Caki2 (cell line): Measurements from ENCODE around the gene ENDOG. TPM values are rescaled to one million over a fixed set of nuclear protein-coding genes. Genes with fewer than 3 reads are reported as not detected.
"Not testable (repeated sequence)": the region's sequence is repeated elsewhere in the genome, so short reads cannot be mapped to it uniquely, and the experiment has no call there.

Experiments
- DNase-seq: peaks from one replicate; pipeline ENCODE4 v3.0.0-alpha.2; 2015; ENCODE audit warnings: low read depth
- in situ Hi-C: cut with HindIII; loops from 2 replicates; pipeline ENCODE4 v1.10.0; 2016; ENCODE audit warnings: low sequenced_read_pairs, low pct_unique_long_range_greater_than_20kb, mixed read lengths
- total RNA-seq: library from RNA; depleted of rRNA; stranded (reverse); fragments of >200 nt; shearing (Covaris generic); gene quantifications from 2 replicates; pipeline ENCODE4 v1.2.3, GENCODE V29; 2014; ENCODE audit warnings: low replicate concordance

Gene ENDOG
- total RNA-seq, 1 experiment from 2014 or later: 28.4 TPM

DNA sequence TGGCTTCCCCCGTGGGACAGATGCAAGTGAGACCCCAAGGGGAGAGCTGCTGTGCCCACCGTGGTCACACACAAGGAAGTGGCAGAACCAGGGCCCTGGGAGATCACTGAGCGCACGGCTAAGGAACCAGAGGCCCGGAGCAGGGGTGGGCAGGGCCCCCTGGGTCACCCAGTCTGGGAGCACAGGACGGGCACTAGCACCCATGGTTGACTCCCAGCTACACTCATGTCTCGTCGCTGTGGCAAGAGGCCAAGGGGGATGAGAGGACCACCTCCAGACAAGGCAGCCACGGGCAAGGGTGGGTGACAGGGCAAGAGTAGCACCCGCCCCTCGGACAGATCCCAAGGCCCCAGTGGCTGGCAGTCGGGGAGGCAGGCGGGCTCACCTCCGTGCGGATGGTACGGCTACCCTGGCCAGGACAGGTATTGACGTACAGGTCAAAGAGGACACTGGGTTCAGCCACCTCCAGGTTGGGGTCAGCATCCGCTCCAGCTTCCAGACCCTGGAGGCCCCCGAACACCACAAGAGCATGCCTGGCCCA, 5.1 kb downstream of the ENDOG start:
- in situ Hi-C loops: no loop called here
- no peak for DNase-seq

DNA sequence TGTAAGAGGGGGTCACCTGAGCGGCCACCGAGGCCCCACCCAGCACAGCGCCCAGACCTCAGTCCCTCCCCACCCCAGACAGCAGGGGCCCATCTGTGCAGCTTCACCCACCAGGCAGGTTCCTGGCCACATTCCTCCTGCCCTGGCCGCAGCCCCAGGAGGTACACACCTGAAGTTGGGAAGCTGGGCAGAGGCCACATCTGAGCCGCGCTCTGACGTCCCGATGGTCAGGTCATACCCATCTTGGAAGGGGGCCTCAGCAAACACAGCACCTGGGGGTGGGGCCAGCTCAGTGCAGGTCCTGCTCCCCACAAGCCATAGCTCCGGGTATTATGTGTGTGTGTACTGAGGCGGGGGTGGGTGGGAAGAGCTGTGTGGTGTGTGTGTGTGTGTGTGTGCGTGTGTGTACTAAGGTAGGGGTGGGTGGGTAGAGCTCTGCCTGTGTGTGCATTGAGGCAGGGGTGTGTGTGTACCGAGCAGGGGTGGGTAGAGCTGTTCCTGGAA, 5.7 kb downstream of the ENDOG start:
- DNase-seq: no peak
- in situ Hi-C loops: no loop called here

DNA sequence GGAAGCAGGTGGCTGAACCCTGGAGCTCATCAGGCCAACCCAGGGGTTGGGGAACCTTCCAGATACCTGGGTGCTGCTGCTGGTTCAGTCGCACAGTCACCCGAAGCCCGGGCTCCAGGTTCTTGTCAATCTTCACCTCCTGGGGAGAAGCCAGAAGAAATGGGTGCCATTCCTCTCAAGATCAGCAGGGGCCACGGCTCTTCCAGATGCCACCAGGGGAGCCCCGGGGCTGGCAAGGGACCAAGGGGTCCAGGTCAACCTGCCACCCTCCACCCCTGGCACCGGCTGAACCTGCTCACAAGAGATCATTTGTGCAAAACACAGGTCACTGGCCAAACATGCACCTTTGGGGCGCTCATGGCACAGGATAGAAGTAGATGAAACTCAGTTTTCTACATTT, 6.6 kb downstream of the ENDOG start:
- in situ Hi-C loops: no loop called here
- DNase-seq: no peak

DNA sequence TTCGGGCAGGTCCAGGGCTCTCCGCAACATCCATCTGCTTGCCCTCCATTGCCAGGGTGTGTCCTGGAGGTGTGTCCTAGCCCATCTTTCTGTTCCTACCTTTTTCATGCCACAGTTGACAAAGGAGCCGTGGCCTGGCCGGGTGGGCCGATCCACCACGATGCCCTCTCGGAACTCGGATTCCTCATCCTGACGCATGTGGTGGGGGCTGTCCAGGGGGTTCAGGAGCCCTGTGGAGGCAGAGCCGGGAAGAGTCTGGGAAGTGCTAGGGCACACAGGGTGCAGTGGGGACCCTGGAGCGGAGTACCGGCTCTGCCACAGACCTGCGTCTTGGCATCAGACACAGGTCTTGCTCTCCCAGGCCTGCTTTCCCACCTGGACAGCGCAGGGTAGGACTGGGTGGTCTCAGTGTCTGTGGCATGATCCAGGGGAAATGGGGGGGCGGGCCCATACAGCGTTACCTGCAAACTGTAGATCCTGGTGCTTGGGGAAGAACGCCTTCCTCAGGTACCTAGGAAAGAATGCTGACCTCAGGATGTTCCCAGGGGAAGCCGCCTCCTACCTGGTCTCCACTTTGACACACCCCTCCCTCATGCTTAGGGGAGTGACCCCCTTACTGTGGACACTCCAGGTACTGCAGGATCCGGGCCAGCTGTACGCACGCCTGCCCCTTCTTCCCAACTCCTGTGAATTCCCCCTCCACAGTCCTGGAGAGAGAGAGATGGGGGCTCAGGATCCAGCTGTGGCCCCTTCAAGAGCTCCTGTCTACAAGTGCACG, 7.8 kb downstream of the ENDOG start:
- in situ Hi-C loops: no loop called here
- DNase-seq: no peak

DNA sequence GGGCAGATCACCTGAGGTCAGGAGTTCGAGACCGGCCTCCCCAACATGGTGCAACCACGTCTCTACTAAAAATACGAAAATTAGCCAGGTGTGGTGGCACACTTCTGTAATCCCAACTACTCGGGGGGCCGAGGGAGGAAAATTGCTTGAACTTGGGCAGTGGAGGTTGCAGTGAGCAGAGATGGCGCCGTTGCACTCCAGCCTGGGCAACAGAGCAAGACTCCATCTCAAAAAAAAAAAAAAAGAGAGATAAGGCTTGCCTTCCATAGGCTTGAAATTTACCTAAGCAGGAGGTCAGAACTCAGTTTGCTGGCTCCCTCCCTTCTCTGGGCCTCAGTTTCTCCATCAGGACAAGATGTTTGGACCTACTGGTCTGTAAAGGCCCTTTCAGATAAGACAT, 10.0 kb downstream of the ENDOG start:
- DNase-seq: no peak
- in situ Hi-C loops: no loop called here

DNA sequence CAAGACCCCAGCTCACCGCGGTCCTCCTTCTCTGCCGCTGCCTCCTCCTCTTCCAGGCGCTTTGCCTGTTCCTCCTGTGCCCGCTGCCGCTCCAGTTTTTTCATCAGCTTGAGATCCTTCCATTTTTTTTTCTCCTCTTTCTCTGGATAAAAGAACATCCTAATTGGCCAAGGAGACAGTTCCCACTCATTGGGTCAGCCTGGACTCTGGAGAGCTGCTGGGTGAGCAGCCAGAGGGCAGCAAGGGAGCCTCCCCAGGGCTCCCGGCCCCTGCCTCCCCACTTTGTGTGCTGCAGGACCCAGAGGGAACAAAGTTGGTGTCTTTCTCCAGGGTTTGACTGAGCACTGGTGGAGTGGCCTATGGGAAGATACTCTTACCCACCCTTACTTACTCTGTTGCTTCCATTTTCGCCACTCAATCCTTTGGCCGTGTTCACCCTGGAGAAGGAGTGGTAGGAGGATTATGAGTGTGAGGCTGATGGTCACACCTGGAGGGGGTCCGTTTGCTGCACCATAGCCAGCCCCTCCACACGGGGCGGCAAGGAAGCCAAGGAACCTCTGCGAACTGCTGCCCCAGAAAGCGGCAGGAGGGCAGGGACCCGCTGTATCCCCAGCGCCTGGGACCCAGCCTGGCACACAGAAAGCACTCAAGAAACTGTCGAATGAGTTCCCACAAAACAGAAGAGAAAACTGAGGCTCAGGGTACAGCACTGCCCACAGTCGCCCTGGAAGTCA, 10.6 kb downstream of the ENDOG start:
- in situ Hi-C loops: no loop called here
- DNase-seq: no peak

DNA sequence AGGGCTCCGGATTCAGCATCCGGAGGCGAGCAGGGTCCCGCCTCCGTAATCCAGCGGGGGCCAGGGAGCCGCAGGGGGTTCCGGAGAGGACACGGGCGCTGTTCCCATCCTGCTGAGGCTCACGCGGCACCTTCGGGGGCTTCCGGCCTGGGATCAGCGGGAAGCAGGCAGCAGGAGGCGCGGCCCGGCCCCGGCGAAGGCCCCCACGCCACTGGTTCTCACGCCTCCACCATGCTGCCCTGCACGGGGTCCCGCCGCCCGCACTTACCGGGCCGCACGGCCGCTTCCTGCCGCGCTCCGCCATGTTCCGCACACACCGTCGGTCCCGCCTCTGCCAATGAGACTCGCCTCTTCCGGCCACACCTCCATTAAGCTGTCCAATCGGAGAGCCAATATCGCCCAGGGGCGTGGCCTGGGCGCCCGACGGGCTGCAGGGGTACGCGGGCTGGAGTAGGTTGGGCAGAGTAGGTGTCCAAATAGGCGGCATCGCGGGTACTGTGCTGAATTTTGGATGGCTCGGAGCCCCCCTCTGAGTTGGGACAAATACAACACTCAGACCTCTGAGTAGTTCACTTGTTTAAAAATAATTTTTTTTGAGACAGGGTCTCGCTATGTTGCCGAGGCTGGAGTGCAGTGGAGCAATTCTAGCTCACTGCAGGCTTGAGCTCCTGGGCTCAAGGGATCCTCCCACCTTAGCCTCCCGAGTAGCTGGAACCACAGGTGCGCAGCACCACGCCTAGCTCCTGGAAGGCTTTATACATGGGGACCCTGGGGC, 11.4 kb downstream of the ENDOG start, which contains the start of gene SPOUT1:
TSS of gene SPOUT1 (minus strand) at position 318 of the 775 bp plus-strand sequence. CDS start at position 304, 14 bp downstream.
- in situ Hi-C loops: no loop called here
- DNase-seq: peak; percentile 87

DNA sequence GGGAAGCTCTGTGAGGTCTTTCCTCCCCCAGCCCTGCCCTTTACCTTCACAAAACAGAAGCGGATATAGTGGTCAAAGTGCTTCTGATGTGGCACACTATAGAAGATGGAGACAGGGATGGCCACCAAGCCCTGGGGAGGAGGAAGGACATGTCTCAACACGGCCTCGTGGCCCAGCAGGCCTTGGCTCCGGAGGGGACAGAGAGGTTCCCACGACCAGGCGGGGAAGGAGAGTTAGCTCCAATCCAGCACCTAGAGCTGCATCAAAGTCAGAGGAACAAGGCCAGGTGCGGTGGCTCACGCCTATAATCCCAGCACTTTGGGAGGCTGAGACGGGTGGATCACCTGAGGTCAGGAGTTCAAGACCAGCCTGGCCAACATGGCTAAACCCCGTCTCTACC, 15.4 kb downstream of the ENDOG start:
- in situ Hi-C loops: no loop called here
- no peak for DNase-seq

DNA sequence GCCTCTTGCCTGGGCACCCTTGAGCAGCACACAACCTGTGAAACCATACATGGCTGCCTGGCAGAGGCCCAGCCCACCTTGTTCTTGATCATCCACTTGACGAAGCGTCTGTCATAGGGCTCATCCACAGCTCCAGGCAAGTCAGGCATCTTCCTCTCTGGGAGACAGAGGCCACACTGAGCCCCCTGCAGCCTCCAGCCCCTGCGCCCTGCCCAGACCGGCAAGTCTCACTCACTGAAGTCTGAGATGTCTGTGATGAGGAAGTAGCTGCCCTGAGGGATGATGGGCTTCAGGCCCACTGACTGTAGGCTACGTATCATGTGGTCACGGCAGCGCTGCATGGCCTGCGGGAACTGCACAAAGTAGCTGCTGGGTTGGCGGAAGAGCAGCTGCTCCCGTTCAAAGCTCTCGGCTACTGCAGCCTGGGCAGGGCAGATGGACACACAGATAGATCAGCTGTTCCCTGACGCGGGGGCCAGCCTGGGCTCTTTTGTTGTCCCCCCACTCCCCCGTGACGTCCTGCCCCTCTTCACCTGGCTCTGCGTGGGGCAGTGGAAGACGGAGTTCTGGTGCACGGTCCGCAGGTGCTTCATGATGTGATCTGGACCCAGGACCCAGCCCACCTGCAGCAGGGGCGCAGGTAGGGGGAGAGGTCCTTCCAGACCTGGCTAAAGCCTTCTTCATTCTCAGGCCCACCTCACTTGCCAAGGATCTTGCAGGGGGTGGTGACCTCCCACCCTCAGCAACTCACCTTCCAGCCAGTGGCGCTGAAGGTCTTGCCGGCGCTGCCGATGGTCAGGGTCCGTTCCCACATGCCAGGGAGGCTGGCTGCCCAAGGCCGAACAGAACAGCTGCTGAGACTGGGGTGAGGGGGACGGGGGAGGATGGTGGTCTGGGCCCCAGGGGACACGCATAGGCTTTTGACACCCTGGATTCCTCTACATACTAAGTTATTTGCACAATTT, 17.2 kb downstream of the ENDOG start:
- in situ Hi-C loops: no loop called here

DNA sequence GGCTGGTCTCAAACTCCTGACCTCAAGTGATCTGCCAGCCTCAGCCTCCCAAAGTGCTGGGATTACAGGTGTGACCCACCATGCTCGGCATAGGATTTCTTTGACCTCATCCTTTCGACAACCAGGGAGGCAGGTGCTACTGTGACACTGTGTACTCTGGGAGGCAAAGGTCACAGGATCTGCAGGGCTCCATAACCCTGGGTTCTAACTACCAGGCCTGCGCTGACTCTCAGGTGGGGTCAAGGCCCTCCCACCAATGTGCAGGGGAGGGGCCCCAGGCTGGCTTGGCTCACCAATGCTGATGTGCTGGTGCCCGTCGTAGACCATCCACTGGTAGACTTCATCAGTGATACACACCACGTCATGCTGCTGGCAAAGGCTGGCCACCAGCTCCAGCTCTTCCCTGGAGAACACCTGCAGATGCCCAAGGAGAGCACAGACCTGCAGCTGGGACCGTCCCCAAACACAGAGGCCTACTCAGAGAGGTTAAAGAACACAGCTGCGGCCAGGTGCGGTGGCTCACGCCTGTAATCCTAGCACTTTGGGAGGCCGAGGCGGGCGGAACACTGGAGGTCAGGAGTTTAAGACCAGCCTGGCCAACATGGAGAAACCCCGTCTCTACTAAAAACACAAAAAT, 18.3 kb downstream of the ENDOG start:
- no peak for DNase-seq
- in situ Hi-C loops: no loop called here

More for the DNA sequence above, 17.2 kb downstream of the ENDOG start:
- DNase-seq: no peak

DNA sequence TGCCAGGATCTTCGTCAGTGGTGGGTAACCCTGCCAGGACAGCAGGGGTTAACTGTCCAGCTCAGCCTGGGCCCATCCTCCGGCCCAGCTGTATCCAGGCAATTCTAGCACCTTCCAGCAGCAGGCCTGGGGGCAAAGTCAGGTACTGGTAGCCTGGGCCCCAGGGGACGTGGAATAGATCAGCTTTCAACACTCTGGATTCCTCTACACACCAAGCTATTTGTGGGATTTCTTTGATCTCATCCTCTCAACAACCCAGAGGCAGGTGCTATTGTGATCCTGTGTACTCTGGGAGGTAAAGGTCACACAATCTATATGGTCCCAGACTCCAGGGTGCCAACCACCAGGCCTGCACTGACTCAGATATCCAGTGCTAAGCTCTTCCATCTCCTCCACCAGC, 20.0 kb downstream of the ENDOG start:
- in situ Hi-C loops: no loop called here
- DNase-seq: no peak

DNA sequence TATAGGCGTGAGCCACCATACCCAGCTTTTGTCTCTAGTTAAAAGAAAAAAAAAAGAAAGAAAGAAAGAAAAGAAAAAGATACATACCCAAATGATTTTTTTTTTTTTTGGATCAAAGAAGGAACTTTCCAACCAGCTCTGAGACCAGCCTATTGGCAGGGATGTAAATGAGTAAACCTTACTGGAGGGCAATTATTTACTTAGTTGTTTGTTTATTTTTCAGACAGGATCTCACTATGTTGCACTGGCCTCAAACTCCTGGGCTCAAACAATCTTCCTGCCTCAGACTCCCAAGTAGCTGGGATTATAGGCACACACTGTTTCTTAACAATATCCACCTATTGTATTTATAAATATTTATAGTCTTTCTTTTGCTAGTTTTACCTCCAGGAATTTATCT, 22.2 kb downstream of the ENDOG start:
- in situ Hi-C loops: no loop called here
- no peak for DNase-seq

DNA sequence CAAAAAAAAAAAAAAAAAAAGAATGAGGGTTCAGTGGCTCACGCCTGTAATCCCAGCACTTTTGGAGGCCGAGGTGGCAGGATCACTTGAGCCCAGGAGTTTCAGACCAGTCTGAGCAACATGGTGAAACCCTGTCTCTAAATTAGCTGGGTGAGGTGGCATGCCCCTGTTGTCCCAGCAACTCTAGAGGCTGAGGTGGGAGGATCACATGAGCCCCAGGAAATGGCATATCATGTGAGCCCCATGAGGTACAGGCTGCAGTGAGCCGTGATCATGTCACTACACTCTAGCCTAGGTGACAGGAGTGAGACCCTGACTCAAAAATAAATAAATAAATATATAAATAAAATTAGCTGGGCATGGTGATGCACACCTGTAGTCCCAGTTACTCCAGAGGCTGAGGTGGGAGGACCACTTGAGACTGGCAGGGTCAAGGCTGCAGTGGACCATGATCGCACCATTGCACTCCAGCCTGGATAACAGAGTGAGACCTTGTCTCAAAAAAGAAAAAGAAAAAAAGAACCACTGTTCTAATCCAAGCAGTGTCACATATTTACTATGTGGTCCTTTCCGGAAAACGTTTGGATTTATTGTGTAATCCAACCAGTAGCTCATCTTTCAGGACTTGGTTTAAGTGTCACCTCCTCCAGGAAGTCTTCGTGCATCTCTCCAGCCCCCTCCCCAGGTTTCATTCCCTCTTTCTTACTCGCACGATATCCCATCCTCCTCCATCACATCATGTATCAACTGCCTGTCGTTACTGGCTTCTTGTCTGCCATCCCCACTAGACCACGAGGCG, 23.6 kb downstream of the ENDOG start:
- in situ Hi-C loops: no loop called here

DNA sequence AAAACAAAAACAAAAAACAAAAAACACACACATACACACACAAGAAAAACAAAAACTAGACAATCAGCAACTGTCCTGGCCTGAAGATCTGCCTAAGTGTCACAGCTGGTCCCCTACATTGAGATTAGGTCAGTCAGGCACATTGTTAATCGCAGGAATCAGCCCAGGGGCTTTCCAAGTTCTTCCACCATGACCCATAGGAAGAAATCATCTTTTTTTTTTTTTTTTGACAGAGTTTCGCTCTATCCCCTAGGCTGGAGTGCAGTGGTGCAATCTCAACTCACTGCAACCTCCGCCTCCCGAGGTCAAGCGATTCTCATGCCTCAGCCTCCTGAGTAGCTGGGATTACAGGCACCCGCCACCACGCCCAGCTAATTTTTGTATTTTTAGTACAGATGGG, 24.9 kb downstream of the ENDOG start:
- DNase-seq, in situ Hi-C loops: not testable (repeated sequence)

More for the DNA sequence above, 23.6 kb downstream of the ENDOG start:
- DNase-seq: no peak

DNA sequence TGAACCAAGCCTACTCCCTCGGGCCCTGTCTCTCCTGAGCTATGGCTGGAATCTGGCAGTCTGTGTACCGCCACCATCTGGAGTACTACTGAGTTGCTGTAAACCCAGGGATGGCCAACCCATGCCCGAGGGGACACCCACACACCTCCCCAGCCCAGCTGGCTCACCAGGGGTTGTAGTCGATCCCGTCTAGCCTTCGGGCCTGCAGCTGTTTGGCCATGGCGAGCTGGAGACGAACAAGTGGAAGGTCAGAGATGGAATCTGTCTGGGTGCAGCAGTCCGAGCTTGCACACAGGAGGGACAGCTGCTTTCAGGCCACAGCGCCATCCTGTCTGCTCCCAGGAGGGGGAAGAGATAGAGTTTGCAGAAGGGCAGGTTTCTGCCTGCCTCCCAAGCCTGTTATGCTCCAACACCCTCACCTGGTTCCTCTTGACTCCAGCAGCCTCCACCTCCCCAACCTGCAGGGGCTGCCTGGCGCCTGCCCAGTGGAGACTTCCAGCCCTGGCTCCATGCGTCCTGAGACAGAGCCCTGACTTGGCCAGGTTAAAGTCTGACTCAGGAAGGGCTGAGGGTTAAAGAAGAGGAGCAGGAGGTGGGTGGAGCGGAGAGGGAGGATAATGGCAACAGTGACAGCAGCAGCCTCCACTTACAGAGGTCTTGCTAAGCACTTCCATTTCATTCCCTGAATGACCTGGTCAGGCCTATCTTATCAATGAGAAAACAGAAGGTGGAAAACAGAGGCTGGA, 27.1 kb downstream of the ENDOG start:
- in situ Hi-C loops: no loop called here
- no peak for DNase-seq

DNA sequence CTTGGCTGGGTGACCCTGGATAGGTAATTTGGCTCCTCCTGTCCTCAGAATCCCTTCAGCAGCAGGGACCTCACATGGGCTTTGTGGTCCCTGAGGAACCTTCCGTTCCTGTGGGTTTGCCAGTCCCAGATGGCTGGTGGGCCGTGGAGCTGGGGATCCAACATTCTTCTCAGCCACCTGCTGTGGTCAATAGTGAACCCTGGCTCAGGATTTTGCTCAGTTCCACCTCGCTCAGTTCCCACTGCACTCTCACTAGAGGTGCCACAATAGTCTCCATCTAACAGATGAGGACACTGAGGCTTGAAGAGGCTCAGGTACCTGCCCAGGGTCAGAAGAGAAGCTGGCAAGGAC, 28.4 kb downstream of the ENDOG start:
- in situ Hi-C loops: no loop called here
- no peak for DNase-seq
